ENCODE data around the gene ERRFI1.

DNA sequence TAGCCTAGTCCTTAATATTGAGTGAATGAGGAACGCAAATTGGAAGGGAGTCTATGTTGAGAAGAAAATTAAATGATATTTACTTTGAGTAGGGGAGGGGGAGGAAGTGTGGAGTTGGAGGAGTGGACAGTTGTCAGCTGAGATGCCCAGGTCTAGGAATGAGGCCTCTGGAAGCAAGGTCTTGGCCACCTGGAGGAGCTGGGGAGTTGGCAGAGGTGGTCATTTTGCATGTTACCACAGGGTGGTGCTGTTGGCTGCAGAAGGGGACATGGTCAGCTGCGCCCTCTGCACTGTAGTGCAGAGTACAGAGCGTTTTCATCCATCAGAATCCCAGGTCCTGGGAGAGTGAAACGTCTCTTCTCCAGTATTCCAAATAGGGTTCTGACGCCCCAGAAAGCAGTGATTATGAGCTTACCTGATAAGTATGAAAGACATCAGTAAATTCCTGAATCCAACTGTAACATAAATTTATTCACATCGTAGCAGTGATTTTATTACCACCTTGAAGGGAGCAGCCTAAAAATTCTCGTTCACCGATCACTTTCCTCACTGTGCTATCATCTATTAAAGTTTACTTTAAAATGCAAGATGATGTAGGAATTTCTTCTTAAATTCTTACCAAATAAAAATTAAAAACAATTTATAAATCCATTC, 50.8 kb downstream of the ERRFI1 start:
- TF ChIP-seq POLR2AphosphoS5 (IDR thresholded peaks at IDR 0.05; ENCODE audit: borderline replicate concordance, low read depth, low read length) (no peak), EZH2 (IDR thresholded peaks at IDR 0.05) (no peak)
